Stimulated activated CD4-positive, alpha-beta T cell treated with anti-CD3 and anti-CD28 coated beads, Interleukin-15, amount 100 ng/mL, for 48 hours (primary cell): ENCODE measurements around the gene TRAPPC4.
"Not testable (repeated sequence)": the region's sequence is repeated elsewhere in the genome, so short reads cannot be mapped to it uniquely, and the experiment has no call there.

Experiments used
- DNase-seq, 2 donors: peaks; one replicate each; pipeline ENCODE4 v3.0.0-alpha.2; 2020; ENCODE audit warnings: low read depth in 2 of 2

Gene TRAPPC4

GRCh38 chr11:119014209-119014924, 4.2 kb upstream of the TRAPPC4 start:
- DNase-seq: no peak

GRCh38 chr11:119015054-119015611, 3.4 kb upstream of the TRAPPC4 start:
- DNase-seq: no peak

GRCh38 chr11:119016216-119017009, 2.2 kb upstream of the TRAPPC4 start:
- DNase-seq: no peak

DNA sequence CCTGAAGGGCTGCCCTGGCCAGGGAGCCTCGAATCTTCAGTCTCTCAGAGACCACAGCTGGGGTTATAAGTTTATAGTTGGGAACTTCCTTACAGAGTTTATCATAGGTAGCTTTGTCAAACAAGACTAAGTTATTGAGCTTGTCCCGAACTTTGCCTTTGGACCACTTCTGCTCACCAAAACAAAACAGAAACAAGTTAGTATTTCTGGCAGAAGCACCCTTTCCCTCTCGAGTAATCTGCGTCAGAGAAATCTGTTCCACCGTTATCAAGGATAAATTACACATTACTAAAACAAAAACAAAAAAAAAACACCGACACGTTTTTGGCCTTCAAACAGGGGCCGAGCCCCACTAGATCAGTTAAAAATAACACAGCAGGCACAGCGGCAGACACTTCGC, 1.2 kb upstream of the TRAPPC4 start:
- not testable (repeated sequence) for DNase-seq

DNA sequence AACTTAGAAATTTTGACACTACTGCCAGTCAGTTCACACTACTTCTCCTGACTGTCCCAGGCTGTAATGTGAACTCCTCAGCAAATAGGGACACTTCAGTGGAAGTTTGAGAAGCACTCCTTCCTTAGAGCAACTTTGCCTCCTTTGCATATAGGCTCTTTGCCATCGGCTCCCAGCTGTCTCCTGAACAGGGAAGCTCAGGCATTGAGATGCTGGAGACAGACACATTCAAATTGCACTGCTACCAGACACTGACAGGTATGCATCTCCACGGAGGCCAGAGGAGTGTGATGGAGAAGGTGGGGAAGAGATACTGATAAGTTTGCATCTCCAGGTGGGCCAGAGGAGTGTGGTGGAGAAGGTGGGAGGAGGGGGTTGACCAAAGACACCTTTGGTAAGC, 1.4 kb downstream of the TRAPPC4 start:
- DNase-seq: no peak

DNA sequence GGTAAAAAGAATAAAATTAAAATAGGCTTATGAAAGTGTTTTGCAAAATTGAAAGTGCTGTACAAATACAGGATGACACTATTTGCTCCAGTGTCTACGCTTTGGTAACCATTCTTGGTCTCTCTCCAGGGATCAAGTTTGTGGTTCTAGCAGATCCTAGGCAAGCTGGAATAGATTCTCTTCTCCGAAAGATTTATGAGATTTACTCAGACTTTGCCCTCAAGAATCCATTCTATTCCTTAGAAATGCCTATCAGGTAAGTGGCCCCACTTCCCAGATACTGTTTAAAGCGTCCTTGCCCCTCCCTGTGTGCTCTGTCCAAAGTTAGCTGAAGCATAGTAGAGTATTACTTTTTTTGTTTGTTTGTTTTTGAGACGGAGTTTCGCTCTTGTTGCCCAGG, 3.1 kb downstream of the TRAPPC4 start:
- DNase-seq: no peak

GRCh38 chr11:119023741-119024140, 5.2 kb downstream of the TRAPPC4 start:
- no peak for DNase-seq

DNA sequence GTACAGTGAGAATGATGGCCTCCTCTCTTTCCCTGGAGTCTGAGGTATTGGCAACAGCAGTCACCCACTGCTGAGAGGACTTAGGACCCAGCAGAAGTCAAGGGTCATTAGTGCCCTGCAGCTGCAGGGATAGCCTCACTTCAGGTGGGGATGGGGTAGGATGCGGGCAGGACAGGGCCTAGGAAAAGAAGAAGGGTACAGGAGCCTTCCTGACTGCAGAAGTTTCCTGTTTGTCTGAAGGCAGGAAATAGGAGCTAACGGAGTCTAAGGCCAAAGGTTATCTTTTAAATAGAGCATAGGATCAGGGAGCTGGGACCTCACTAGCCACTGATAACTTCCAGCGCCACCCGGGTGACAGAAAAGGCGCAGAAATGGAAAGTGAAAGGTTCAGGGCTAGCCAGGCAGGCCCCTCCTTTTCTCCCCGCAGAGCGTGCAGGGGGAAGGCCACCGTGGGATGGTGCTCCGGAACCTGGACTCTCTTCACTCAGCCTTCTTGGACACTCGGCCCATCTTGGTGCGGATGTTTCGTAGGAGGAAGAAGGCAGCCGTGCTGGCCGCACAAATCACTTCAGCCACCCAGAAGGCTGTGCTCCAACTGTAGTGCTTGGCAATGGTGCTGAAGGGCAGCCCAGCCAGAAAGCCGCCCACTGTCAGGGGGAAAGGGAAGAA, 6.0 kb downstream of the TRAPPC4 start:
- DNase-seq: no peak

- DNase-seq: no peak
Observed at GRCh38 chr11:119025099-119025473, 6.5 kb downstream of the TRAPPC4 start.

GRCh38 chr11:119025541-119025940, 7.0 kb downstream of the TRAPPC4 start:
- no peak for DNase-seq

- no peak for DNase-seq
Observed at GRCh38 chr11:119025978-119026766, 7.6 kb downstream of the TRAPPC4 start.

DNA sequence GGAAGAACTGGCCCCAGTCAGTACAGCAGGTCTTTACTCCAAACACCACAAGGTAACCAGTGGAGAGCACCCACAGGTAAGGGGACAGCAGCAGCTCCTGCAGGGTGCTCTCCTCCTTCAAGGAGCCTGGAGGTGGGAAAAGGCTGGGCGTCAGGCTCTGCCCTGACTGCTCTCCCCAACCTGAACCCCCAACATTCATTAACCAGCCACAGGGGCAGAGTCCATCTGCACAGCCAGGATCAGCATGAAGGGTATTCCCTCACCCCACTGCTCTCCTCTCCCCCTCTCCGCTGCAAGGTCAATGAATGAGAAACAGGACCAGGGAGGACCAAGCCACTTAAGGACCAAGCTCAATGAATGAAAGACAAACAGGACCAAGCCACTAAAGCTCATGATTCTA, 8.4 kb downstream of the TRAPPC4 start:
- DNase-seq: no peak

- DNase-seq: no peak
Observed at GRCh38 chr11:119027561-119028345, 9.2 kb downstream of the TRAPPC4 start.

DNA sequence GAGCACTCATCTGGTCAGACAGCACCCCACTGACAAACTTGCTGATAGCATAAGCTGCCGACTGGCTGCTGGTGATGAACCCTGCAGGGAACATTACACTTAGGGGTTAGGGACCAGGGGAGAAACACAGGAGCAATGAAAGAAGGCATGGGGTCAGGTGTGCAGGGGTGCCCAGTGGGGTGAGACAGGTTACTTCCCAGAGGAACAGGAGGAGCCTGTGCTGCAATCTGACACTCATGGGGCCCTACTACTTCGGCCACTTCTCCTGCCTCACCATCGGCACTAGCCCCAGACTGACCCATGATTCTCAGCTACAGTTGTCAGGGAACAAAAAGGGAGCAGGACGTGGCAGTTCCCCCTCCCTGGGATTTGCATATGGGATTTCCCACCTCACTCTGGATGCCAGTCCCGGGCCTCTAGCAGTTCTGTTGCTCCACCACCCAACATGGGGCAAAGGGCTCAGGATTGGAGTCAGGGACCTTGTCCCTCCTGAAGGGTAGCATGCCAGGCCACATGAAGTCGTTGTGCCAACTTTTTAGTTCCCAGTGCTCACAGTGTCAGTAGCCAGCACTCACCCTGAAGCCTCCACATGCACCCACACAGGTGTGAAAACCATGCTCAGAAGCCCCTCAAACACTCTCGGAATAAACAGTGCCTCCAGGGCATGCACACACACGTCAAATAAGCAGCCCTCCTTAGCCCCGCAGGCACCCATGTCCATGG, 9.9 kb downstream of the TRAPPC4 start:
- DNase-seq: no peak

DNA sequence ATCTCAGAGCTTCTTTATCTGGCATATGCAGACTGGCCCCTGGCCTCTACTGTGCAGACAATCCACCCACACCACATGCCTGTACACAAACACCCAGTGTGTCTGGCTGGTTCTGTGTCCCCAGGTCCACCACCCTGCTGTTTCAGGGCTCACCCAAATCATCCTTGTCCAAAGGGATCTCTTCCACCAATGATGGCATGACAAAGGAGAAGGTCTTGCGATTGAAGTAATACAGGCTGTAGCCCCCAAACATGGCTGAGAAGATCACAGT, 10.4 kb downstream of the TRAPPC4 start:
- DNase-seq: no peak

GRCh38 chr11:119029340-119030028, 10.9 kb downstream of the TRAPPC4 start:
- peak in 1 of 2 donors; percentile 33 for DNase-seq

- no peak for DNase-seq
Observed at GRCh38 chr11:119030029-119030328, 11.4 kb downstream of the TRAPPC4 start.

DNA sequence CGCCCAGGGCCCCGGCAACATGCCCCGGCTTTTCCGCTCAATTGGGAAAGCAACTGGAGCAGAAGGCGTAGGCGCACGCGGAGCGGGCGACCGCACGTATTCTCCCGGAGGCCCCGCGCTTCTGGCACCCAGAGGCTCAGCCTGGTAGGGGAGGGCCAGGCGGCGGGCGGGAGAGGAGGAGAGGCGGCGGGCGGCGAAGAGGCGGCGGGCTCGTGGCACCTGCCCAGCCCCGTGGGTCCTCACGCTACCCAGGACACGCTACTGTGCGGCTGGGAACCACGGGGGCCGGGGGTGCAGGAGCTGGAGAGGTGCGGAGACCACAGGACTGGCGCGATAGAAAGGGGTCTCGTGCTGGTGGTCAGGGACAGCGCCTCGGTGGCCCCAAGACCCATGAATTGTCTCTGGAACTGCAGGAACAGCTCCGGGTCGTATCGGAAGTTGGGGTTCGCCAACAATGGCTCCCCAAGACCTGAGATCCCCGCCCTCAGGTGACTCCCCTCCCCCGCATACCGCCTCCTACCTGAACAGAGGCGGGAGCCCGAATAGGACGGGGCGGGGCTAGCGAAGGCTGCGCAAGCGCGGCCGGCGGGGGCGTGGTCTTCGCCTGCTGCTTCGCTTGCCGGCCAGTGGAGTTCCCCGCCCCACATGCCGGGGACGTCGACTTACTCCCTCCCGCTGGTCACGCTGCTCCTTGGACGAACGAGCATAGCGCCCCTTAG, 11.9 kb downstream of the TRAPPC4 start, which contains the start of gene SLC37A4:
TSS of gene SLC37A4 (minus strand) at position 549 of the 719 bp plus-strand sequence.
- DNase-seq: peak; percentile 98 to 99

GRCh38 chr11:119031912-119032280, 13.3 kb downstream of the TRAPPC4 start:
- DNase-seq: no peak
